Panc1 (cell line): ENCODE measurements around the gene RRAS.

Source experiments
- POLR2AphosphoS5 ChIP-seq: IDR thresholded peaks from 2 replicates; pipeline ENCODE4 v1.6.1; 2012; ENCODE audit warnings: mild to moderate bottlenecking, low read depth, low read length, moderate library complexity
- SIN3A ChIP-seq: IDR thresholded peaks from 2 replicates; pipeline ENCODE4 v1.6.1; 2012; ENCODE audit warnings: low read depth, mild to moderate bottlenecking, low read length, moderate library complexity, borderline replicate concordance; ENCODE audit not compliant: insufficient read depth
- TCF7L2 ChIP-seq: IDR thresholded peaks from 2 replicates; pipeline ENCODE4 v1.6.1; 2011; ENCODE audit warnings: mild to moderate bottlenecking, low read depth, low read length, inconsistent platforms
- TF ChIP-seq, protein P1 (sequence below): fragments of 450-650 bp; IDR thresholded peaks from 2 replicates; pipeline ENCODE4 v1.5.1; 2017; ENCODE audit warnings: mild to moderate bottlenecking
- TF ChIP-seq, protein P2 (sequence below), 2 experiments: IDR thresholded peaks; 2 replicates each; pipeline ENCODE4 v1.6.1; 2011 to 2012; ENCODE audit warnings: low read depth in 2 of 2, control low read depth in 1 of 2, low read length in 1 of 2, mild to moderate bottlenecking in 1 of 2, moderate library complexity in 1 of 2; ENCODE audit not compliant: insufficient read depth in 1 of 2

DNA sequence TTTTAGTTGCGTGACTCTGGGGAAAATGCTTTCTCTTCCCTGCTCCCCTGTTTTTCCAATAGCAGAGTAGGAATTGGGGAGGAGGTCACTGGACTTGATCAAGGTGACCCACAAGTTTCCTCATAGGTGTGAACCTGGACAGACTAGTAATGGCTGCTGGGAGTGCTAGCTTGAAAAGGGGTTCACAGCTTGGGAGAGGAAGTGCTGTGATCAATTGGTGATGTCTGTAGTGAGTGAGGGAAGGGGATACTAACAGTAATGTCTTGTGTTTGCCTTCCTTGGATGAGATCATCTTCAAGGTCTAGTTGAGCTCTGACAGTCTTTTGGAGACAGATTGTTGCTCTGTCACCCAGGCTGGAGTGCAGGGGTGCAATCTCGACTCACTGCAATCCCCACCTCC lies 27.5 kb upstream of the RRAS start:
- TF ChIP-seq, protein P1, sequence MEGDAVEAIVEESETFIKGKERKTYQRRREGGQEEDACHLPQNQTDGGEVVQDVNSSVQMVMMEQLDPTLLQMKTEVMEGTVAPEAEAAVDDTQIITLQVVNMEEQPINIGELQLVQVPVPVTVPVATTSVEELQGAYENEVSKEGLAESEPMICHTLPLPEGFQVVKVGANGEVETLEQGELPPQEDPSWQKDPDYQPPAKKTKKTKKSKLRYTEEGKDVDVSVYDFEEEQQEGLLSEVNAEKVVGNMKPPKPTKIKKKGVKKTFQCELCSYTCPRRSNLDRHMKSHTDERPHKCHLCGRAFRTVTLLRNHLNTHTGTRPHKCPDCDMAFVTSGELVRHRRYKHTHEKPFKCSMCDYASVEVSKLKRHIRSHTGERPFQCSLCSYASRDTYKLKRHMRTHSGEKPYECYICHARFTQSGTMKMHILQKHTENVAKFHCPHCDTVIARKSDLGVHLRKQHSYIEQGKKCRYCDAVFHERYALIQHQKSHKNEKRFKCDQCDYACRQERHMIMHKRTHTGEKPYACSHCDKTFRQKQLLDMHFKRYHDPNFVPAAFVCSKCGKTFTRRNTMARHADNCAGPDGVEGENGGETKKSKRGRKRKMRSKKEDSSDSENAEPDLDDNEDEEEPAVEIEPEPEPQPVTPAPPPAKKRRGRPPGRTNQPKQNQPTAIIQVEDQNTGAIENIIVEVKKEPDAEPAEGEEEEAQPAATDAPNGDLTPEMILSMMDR = no peak
- TF ChIP-seq, protein P2, sequence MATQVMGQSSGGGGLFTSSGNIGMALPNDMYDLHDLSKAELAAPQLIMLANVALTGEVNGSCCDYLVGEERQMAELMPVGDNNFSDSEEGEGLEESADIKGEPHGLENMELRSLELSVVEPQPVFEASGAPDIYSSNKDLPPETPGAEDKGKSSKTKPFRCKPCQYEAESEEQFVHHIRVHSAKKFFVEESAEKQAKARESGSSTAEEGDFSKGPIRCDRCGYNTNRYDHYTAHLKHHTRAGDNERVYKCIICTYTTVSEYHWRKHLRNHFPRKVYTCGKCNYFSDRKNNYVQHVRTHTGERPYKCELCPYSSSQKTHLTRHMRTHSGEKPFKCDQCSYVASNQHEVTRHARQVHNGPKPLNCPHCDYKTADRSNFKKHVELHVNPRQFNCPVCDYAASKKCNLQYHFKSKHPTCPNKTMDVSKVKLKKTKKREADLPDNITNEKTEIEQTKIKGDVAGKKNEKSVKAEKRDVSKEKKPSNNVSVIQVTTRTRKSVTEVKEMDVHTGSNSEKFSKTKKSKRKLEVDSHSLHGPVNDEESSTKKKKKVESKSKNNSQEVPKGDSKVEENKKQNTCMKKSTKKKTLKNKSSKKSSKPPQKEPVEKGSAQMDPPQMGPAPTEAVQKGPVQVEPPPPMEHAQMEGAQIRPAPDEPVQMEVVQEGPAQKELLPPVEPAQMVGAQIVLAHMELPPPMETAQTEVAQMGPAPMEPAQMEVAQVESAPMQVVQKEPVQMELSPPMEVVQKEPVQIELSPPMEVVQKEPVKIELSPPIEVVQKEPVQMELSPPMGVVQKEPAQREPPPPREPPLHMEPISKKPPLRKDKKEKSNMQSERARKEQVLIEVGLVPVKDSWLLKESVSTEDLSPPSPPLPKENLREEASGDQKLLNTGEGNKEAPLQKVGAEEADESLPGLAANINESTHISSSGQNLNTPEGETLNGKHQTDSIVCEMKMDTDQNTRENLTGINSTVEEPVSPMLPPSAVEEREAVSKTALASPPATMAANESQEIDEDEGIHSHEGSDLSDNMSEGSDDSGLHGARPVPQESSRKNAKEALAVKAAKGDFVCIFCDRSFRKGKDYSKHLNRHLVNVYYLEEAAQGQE (IDR thresholded peaks at IDR 0.05; ENCODE audit: insufficient read depth in 1 of 2, low read depth in 2 of 2, low read length in 1 of 2) = no peak
- TF ChIP-seq TCF7L2 = no peak
- no peak for TF ChIP-seq POLR2AphosphoS5
- no peak for TF ChIP-seq SIN3A
